Esophagus squamous epithelium (tissue), 5 donors: ENCODE measurements around the gene GRIN1. TPM values are rescaled to one million over a fixed set of nuclear protein-coding genes. Genes with fewer than 3 reads are reported as not detected.

ENCODE experiments used
- DNase-seq: peaks from one replicate; lab custom pipeline; 2025; lab: John Stamatoyannopoulos, UW
- H3K27ac ChIP-seq, 4 donors: fragments of 200-600 bp; sonication (generic); one replicate each; pipeline ENCODE4 v1.5.1; 2016 to 2019; ENCODE audit warnings: mild to moderate bottlenecking in 1 of 4
- H3K27me3 ChIP-seq, 4 donors: fragments of 200-600 bp; sonication (generic); 1 replicate in 3 of 4; 2 replicates in 1 of 4; pipeline versions ENCODE4 v1.5.1 to v1.6.0; 2017 to 2021; ENCODE audit warnings: antibody characterized with exemption in 1 of 4
- H3K36me3 ChIP-seq, 3 donors: fragments of 200-600 bp; sonication (generic); one replicate each; pipeline ENCODE4 v1.5.1; 2016 to 2019
- H3K4me1 ChIP-seq, 3 donors: fragments of 200-600 bp; sonication (generic); one replicate each; pipeline ENCODE4 v1.5.1; 2017 to 2019
- H3K4me3 ChIP-seq, 4 donors: fragments of 200-600 bp; sonication (generic); 1 replicate in 3 of 4; 2 replicates in 1 of 4; pipeline ENCODE4 v1.5.1; 2016 to 2019; ENCODE audit warnings: mild to moderate bottlenecking in 2 of 4, moderate library complexity in 1 of 4
- H3K9me3 ChIP-seq, 3 donors: fragments of 200-600 bp; sonication (generic); one replicate each; pipeline ENCODE4 v1.5.1; 2016 to 2019
- CTCF ChIP-seq, 6 experiments: fragments of 450-650 bp in 4 of 6; fragments of 200-600 bp in 2 of 6; sonication (generic) in 2 of 6; IDR thresholded peaks; one replicate each; pipeline ENCODE4 v1.5.1; 2016 to 2019; ENCODE audit warnings: antibody characterized with exemption in 6 of 6, mild to moderate bottlenecking in 4 of 6, moderate library complexity in 4 of 6
- POLR2A ChIP-seq, 4 donors: fragments of 450-650 bp; IDR thresholded peaks; one replicate each; pipeline ENCODE4 v1.6.1; 2017; ENCODE audit warnings: antibody characterized with exemption in 4 of 4, mild to moderate bottlenecking in 4 of 4, moderate library complexity in 3 of 4
- WGBS, 2 donors: methylation state at CpG; one replicate each; pipeline ENCODE4 v1.1.5; 2018; 5-methylcytosine and 5-hydroxymethylcytosine counted together
- intact Hi-C: fragments of 100-400 bp; cut with DNase I; formaldehyde crosslinking; loops from one replicate; pipeline ENCODE4 v1.15.0; 2022
- total RNA-seq, 4 donors: library from RNA; depleted of rRNA; stranded (reverse); fragments of >200 nt; gene quantifications; one replicate each; pipeline ENCODE4 v1.1.0, GENCODE V29; 2016
- donor health status: DM: yes; HTN: yes; CAD: no.

The GRIN1 gene
- total RNA-seq, 4 donors from 2014 or later, result 0.38 TPM; not detected in 3

GRCh38 chr9:137145731-137146526 is 7.0 kb downstream of the GRIN1 start:
- 58 to 62% methylated on average over 12 to 14 of the region's 49 CpGs for WGBS, 2 donors
- H3K27ac ChIP-seq, result no peak overlapping the region
- DNase-seq, result no peak
- peaks cover 0 to 83% (median 0%) of the 10 kb centered on the region in 4 donors for H3K27me3 ChIP-seq
- no peaks in the 10 kb centered on the region for H3K36me3 ChIP-seq
- H3K9me3 ChIP-seq, result peaks cover 0 to 5% (median 0%) of the 10 kb centered on the region in 3 donors
- no peak overlapping the region for H3K4me3 ChIP-seq
- intact Hi-C loops, result no loop called here
- H3K4me1 ChIP-seq, result no peaks in the 10 kb centered on the region
- TF ChIP-seq CTCF (IDR thresholded peaks at IDR 0.05) (no peak), POLR2A (IDR thresholded peaks at IDR 0.05) (no peak)

GRCh38 chr9:137146527-137146918 is 7.6 kb downstream of the GRIN1 start:
- Histone ChIP-seq H3K27ac (no peak overlapping the region), H3K4me1 (no peaks in the 10 kb centered on the region), H3K27me3 (peaks cover 0 to 77% (median 0%) of the 10 kb centered on the region in 4 donors), H3K36me3 (no peaks in the 10 kb centered on the region), H3K9me3 (peaks cover 0 to 8% (median 0%) of the 10 kb centered on the region in 3 donors), H3K4me3 (no peak overlapping the region)
- intact Hi-C loops, result no loop called here
- DNase-seq, result no peak
- no CpG with 5 or more reads among the region's 9 CpGs for WGBS, 2 donors
- TF ChIP-seq CTCF (IDR thresholded peaks at IDR 0.05), result no peak
- no peak for TF ChIP-seq POLR2A (IDR thresholded peaks at IDR 0.05)

GRCh38 chr9:137147091-137147792 is 8.3 kb downstream of the GRIN1 start:
- 76 to 81% methylated on average over 3 to 17 of the region's 26 CpGs for WGBS, 2 donors
- no peaks in the 10 kb centered on the region for H3K4me1 ChIP-seq
- H3K4me3 ChIP-seq, result no peak overlapping the region
- H3K27me3 ChIP-seq, result peaks cover 0 to 69% (median 0%) of the 10 kb centered on the region in 4 donors
- peaks cover 0 to 8% (median 0%) of the 10 kb centered on the region in 3 donors for H3K9me3 ChIP-seq
- H3K27ac ChIP-seq, result no peak overlapping the region
- no peaks in the 10 kb centered on the region for H3K36me3 ChIP-seq
- DNase-seq, result no peak
- intact Hi-C loops, result no loop called here
- TF ChIP-seq POLR2A (IDR thresholded peaks at IDR 0.05) (no peak), CTCF (IDR thresholded peaks at IDR 0.05) (no peak)

GRCh38 chr9:137147793-137148160 is 8.8 kb downstream of the GRIN1 start:
- H3K27ac ChIP-seq, result no peak overlapping the region
- intact Hi-C loops, result no loop called here
- H3K27me3 ChIP-seq, result peaks cover 0 to 64% (median 0%) of the 10 kb centered on the region in 4 donors

More at GRCh38 chr9:137147793-137148160, 8.8 kb downstream of the GRIN1 start:
- no peak for DNase-seq
- no peak for TF ChIP-seq POLR2A (IDR thresholded peaks at IDR 0.05)
- TF ChIP-seq CTCF (IDR thresholded peaks at IDR 0.05), result no peak
- no peaks in the 10 kb centered on the region for H3K4me1 ChIP-seq
- WGBS, 2 donors, result 29% methylated on average over 15 of the region's 24 CpGs; no CpG with 5 or more reads in 1 of the 2 donors
- no peaks in the 10 kb centered on the region for H3K36me3 ChIP-seq
- no peak overlapping the region for H3K4me3 ChIP-seq
- H3K9me3 ChIP-seq, result peaks cover 0 to 8% (median 0%) of the 10 kb centered on the region in 3 donors
